C4-2B (cell line): ENCODE measurements around the gene TPPP.

ENCODE experiments used
- ZFX ChIP-seq: fragments of 450-650 bp; IDR thresholded peaks from 2 replicates; pipeline ENCODE4 v1.6.1; 2017
- TF ChIP-seq, protein P1 (sequence below): fragments of 450-650 bp; conservative IDR thresholded peaks from 2 replicates; pipeline ENCODE4 v1.5.1; 2017; ENCODE audit warnings: mild to moderate bottlenecking

DNA sequence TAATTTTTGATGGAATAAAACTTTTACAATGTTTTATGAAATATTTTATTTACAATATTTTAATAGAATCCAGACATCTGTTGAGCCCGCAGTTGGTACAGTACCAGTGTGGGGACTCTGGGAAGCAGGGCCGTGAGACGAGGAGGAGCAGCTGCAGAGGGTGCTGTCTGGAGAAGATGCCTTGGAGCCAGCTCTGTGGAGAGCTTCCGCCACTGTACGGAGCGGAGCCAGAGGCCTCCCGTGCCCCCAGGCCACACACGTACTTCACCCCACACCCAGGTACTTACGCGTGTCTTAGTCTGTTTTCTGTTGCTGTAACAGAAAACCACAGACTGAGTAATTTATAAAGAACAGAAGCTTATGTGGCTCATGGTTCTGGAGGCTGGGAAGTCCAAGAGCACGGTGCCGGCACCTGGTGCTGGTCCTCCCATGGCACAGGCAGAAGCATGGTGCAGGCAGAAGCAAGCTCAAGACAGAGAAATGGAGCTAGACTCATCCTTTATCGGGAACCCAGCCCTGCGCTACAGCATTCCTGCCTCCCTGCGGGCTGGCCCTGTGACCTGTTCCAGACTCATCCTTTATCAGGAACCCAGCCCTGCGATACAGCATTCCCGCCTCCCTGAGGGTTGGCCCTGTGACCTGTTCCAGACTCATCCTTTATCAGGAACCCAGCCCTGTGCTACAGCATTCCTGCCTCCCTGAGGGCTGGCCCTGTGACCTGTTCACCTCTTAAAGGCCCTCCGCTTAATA, 57.7 kb downstream of the TPPP start:
- TF ChIP-seq, protein P1, sequence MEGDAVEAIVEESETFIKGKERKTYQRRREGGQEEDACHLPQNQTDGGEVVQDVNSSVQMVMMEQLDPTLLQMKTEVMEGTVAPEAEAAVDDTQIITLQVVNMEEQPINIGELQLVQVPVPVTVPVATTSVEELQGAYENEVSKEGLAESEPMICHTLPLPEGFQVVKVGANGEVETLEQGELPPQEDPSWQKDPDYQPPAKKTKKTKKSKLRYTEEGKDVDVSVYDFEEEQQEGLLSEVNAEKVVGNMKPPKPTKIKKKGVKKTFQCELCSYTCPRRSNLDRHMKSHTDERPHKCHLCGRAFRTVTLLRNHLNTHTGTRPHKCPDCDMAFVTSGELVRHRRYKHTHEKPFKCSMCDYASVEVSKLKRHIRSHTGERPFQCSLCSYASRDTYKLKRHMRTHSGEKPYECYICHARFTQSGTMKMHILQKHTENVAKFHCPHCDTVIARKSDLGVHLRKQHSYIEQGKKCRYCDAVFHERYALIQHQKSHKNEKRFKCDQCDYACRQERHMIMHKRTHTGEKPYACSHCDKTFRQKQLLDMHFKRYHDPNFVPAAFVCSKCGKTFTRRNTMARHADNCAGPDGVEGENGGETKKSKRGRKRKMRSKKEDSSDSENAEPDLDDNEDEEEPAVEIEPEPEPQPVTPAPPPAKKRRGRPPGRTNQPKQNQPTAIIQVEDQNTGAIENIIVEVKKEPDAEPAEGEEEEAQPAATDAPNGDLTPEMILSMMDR = no peak
- no peak for TF ChIP-seq ZFX
